Astrocyte (in vitro differentiated cells and primary cell): Measurements from ENCODE around the gene KRTCAP2.

ENCODE experiments used
- EZH2 ChIP-seq: IDR thresholded peaks from 2 replicates; pipeline ENCODE4 v1.6.1; 2012; ENCODE audit warnings: mild to moderate bottlenecking, low read length, inconsistent platforms; ENCODE audit not compliant: insufficient read depth
- TF ChIP-seq, protein P1 (sequence below): IDR thresholded peaks from 2 replicates; pipeline ENCODE4 v1.5.1; 2011; ENCODE audit warnings: low read depth, mild to moderate bottlenecking, inconsistent platforms, low read length, moderate library complexity; ENCODE audit not compliant: insufficient read depth

DNA sequence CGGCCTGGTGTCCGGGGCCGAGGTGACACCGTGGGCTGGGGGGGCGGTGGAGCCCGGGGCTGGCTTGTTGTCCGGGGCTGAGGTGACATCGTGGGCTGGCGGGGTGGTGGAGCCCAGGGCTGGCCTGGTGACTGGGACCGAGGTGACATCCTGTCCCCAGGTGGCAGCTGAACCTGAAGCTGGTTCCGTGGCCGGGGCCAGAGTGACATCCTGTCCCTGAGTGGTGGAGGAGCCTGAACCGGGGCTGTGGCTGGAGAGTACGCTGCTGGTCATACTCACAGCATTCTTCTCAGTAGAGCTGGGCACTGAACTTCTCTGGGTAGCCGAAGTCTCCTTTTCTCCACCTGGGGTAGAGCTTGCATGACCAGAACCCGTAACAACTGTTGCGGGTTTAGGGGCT is 18.8 kb upstream of the KRTCAP2 start:
- TF ChIP-seq, protein P1, sequence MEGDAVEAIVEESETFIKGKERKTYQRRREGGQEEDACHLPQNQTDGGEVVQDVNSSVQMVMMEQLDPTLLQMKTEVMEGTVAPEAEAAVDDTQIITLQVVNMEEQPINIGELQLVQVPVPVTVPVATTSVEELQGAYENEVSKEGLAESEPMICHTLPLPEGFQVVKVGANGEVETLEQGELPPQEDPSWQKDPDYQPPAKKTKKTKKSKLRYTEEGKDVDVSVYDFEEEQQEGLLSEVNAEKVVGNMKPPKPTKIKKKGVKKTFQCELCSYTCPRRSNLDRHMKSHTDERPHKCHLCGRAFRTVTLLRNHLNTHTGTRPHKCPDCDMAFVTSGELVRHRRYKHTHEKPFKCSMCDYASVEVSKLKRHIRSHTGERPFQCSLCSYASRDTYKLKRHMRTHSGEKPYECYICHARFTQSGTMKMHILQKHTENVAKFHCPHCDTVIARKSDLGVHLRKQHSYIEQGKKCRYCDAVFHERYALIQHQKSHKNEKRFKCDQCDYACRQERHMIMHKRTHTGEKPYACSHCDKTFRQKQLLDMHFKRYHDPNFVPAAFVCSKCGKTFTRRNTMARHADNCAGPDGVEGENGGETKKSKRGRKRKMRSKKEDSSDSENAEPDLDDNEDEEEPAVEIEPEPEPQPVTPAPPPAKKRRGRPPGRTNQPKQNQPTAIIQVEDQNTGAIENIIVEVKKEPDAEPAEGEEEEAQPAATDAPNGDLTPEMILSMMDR: no peak
- TF ChIP-seq EZH2: no peak
